IMR-90 (cell line): ENCODE results near the gene CAT. TPM values are rescaled to one million over a fixed set of nuclear protein-coding genes. Genes with fewer than 3 reads are reported as not detected.

Source experiments
- ATAC-seq: fragments of 200-7000 bp; cut with Tn5 transposase; 2 replicates; pipeline ENCODE4 v1.9.1; 2020; ENCODE audit warnings: low read depth, mild to moderate bottlenecking, moderate library complexity
- BruUV-seq: library from RNA; stranded (reverse); fragments of 400-500 nt; replicated peaks from 2 replicates; lab custom pipeline; 2021; lab: Mats Ljungman, UMichigan
- CTCF ChIA-PET: fragments of 300-600 bp; formaldehyde crosslinking; extraction: SDS; loops from one replicate; lab custom pipeline; 2021; ENCODE audit warnings: antibody characterized with exemption; lab: Yijun Ruan, JAX
- POLR2A ChIA-PET: fragments of 300-600 bp; sonication (Branson Sonifier 250); formaldehyde crosslinking; loops from one replicate; lab custom pipeline; 2022; ENCODE audit warnings: antibody characterized with exemption; ENCODE audit not compliant: unreplicated experiment; lab: Charles Lee
- DNase-seq: peaks from one replicate; pipeline ENCODE4 v3.0.0; 2013
- H2AFZ ChIP-seq: replicated peaks from 2 replicates; pipeline ENCODE3; 2013; ENCODE audit warnings: low read length, mild to moderate bottlenecking; ENCODE audit not compliant: poor library complexity
- H2AK5ac ChIP-seq: 2 replicates; pipeline ENCODE4 v1.6.1; 2013; ENCODE audit warnings: low read depth, low read length, inconsistent platforms
- H2AK9ac ChIP-seq: replicated peaks from 2 replicates; pipeline ENCODE3; 2013; ENCODE audit warnings: mild to moderate bottlenecking, low read depth, low read length, moderate library complexity; ENCODE audit not compliant: poor library complexity
- H2BK120ac ChIP-seq: 2 replicates; pipeline ENCODE4 v1.6.1; 2013; ENCODE audit warnings: low read depth, low read length, inconsistent platforms
- H2BK15ac ChIP-seq: 3 replicates; pipeline ENCODE4 v1.6.1; 2013; ENCODE audit warnings: low read depth, low read length, inconsistent platforms
- H2BK20ac ChIP-seq: 2 replicates; pipeline ENCODE4 v1.6.1; 2013; ENCODE audit warnings: low read depth, mild to moderate bottlenecking, inconsistent platforms, low read length, moderate library complexity
- H2BK5ac ChIP-seq: 2 replicates; pipeline ENCODE4 v1.6.1; 2013; ENCODE audit warnings: mild to moderate bottlenecking, low read depth, low read length, inconsistent platforms; ENCODE audit not compliant: poor library complexity, severe bottlenecking
- H3K14ac ChIP-seq: replicated peaks from 2 replicates; pipeline ENCODE4 v1.6.1; 2013; ENCODE audit warnings: low read depth, low read length, inconsistent platforms
- H3K18ac ChIP-seq: 2 replicates; pipeline ENCODE4 v1.6.1; 2013; ENCODE audit warnings: low read depth, low read length, control low read depth
- H3K23ac ChIP-seq: 2 replicates; pipeline ENCODE4 v1.6.1; 2013; ENCODE audit warnings: low read depth, low read length, inconsistent platforms
- H3K27ac ChIP-seq: 2 replicates; pipeline ENCODE4 v1.5.1; 2013; ENCODE audit warnings: mild to moderate bottlenecking, control low read depth, low read length; ENCODE audit not compliant: insufficient read depth
- H3K27me3 ChIP-seq: 2 replicates; pipeline ENCODE4 v1.6.1; 2013; ENCODE audit warnings: low read length; ENCODE audit not compliant: control insufficient read depth, insufficient read depth
- H3K36me3 ChIP-seq: 2 replicates; pipeline ENCODE4 v1.6.1; 2013; ENCODE audit warnings: low read length, mixed read lengths; ENCODE audit not compliant: control insufficient read depth, insufficient read depth
- H3K4ac ChIP-seq: 2 replicates; pipeline ENCODE4 v1.6.1; 2013; ENCODE audit warnings: low read depth, low read length, inconsistent platforms
- H3K4me1 ChIP-seq: 2 replicates; pipeline ENCODE4 v1.6.1; 2013; ENCODE audit warnings: low read length, mixed read lengths; ENCODE audit not compliant: control insufficient read depth, insufficient read depth
- H3K4me2 ChIP-seq: 2 replicates; pipeline ENCODE4 v1.6.1; 2013; ENCODE audit warnings: low read depth, mild to moderate bottlenecking, control low read depth, low read length, moderate library complexity
- H3K4me3 ChIP-seq: 2 replicates; pipeline ENCODE4 v1.5.1; 2013; ENCODE audit warnings: low read depth, mild to moderate bottlenecking, control low read depth, low read length, moderate library complexity; ENCODE audit not compliant: insufficient read depth
- H3K56ac ChIP-seq: 2 replicates; pipeline ENCODE4 v1.6.1; 2013; ENCODE audit warnings: low read length, inconsistent platforms; ENCODE audit not compliant: insufficient read depth; ENCODE audit errors: extremely low read depth
- H3K79me1 ChIP-seq, 2 experiments: 2 replicates each; pipeline ENCODE4 v1.6.1; 2013; ENCODE audit warnings: low read length in 2 of 2, inconsistent platforms in 1 of 2, low read depth in 1 of 2
- H3K9ac ChIP-seq: 2 replicates; pipeline ENCODE4 v1.6.1; 2013; ENCODE audit warnings: low read depth, low read length, control low read depth
- H3K9me1 ChIP-seq: 2 replicates; pipeline ENCODE4 v1.6.1; 2013; ENCODE audit warnings: low read length, inconsistent platforms; ENCODE audit not compliant: insufficient read depth
- H3K9me3 ChIP-seq: 2 replicates; pipeline ENCODE4 v1.6.1; 2013; ENCODE audit warnings: low read length; ENCODE audit not compliant: control insufficient read depth, insufficient read depth
- H4K20me1 ChIP-seq: 2 replicates; pipeline ENCODE4 v1.6.1; 2013; ENCODE audit warnings: low read length, inconsistent platforms; ENCODE audit not compliant: insufficient read depth
- H4K5ac ChIP-seq: 2 replicates; pipeline ENCODE4 v1.6.1; 2013; ENCODE audit warnings: mild to moderate bottlenecking, low read depth, low read length, control low read depth
- H4K8ac ChIP-seq, 2 experiments: 2 replicates each; pipeline ENCODE4 v1.6.1; 2013; ENCODE audit warnings: low read depth in 2 of 2, low read length in 2 of 2, control low read depth in 1 of 2, inconsistent platforms in 1 of 2
- H4K91ac ChIP-seq: 2 replicates; pipeline ENCODE4 v1.6.1; 2013; ENCODE audit warnings: low read depth, low read length, inconsistent platforms; ENCODE audit not compliant: insufficient read depth
- BHLHE40 ChIP-seq: fragments of 150-350 bp; IDR thresholded peaks from 2 replicates; pipeline ENCODE4 v1.6.1; 2016; ENCODE audit warnings: mild to moderate bottlenecking, low read depth, low read length
- CEBPB ChIP-seq: IDR thresholded peaks from 2 replicates; pipeline ENCODE4 v1.6.1; 2012; ENCODE audit warnings: low read depth, low read length, improper control_type of control experiment
- CTCF ChIP-seq: conservative IDR thresholded peaks from 2 replicates; pipeline ENCODE4 v1.5.1; 2012; ENCODE audit warnings: mild to moderate bottlenecking, low read depth, low read length, improper control_type of control experiment
- ELK1 ChIP-seq: fragments of 150-350 bp; IDR thresholded peaks from 2 replicates; pipeline ENCODE4 v1.6.1; 2016; ENCODE audit warnings: low read depth, mild to moderate bottlenecking, low read length, moderate library complexity, borderline replicate concordance
- FOS ChIP-seq: fragments of 150-350 bp; IDR thresholded peaks from 2 replicates; pipeline ENCODE4 v1.6.1; 2016; ENCODE audit warnings: low read depth, low read length
- MXI1 ChIP-seq: IDR thresholded peaks from 2 replicates; pipeline ENCODE4 v1.6.1; 2012; ENCODE audit warnings: low read depth, mild to moderate bottlenecking, low read length, moderate library complexity, borderline replicate concordance
- POLR2A ChIP-seq: IDR thresholded peaks from 2 replicates; pipeline ENCODE4 v1.6.1; 2012; ENCODE audit warnings: mild to moderate bottlenecking, low read depth, low read length
- RAD21 ChIP-seq: IDR thresholded peaks from 2 replicates; pipeline ENCODE4 v1.6.1; 2012; ENCODE audit warnings: low read length, improper control_type of control experiment
- RCOR1 ChIP-seq: IDR thresholded peaks from 2 replicates; pipeline ENCODE4 v1.6.1; 2012; ENCODE audit warnings: mild to moderate bottlenecking, low read length, improper control_type of control experiment; ENCODE audit not compliant: insufficient replicate concordance
- SMC3 ChIP-seq: fragments of 150-350 bp; IDR thresholded peaks from 2 replicates; pipeline ENCODE4 v1.6.1; 2016; ENCODE audit warnings: low read depth, mild to moderate bottlenecking, antibody characterized with exemption, low read length, moderate library complexity
- USF2 ChIP-seq: fragments of 150-350 bp; IDR thresholded peaks from 2 replicates; pipeline ENCODE4 v1.6.1; 2017; ENCODE audit warnings: mild to moderate bottlenecking, antibody characterized with exemption, low read length, low read depth
- WGBS, 2 experiments: methylation state at CpG; one replicate each; pipeline versions ENCODE4 v1.1.5 to v1.1.7; 2013; ENCODE audit warnings: missing lambda C conversion rate in 2 of 2; ENCODE audit not compliant: insufficient read length in 1 of 2; ENCODE audit errors: extremely low coverage in 2 of 2; 5-methylcytosine and 5-hydroxymethylcytosine counted together
- dilution Hi-C: fragments of 300-500 bp; cut with HindIII; formaldehyde crosslinking; loops from one replicate; pipeline ENCODE4 v1.14.3; 2018; ENCODE audit warnings: low sequenced_read_pairs; ENCODE audit not compliant: unreplicated experiment
- in situ Hi-C: fragments of 300-500 bp; cut with MboI; formaldehyde crosslinking; loops from 3 replicates; pipeline ENCODE4 v1.14.3; 2019; ENCODE audit warnings: low sequenced_read_pairs, inconsistent platforms, mixed read lengths
- intact Hi-C: fragments of 100-400 bp; cut with micrococcal nuclease; formaldehyde crosslinking; loops from 2 replicates; pipeline ENCODE4 v1.10.0; 2022
- polyA plus RNA-seq, 3 experiments: library from polyadenylated mRNA; depleted of rRNA; stranded (reverse); fragments of >200 nt; gene quantifications; 2 replicates each; pipeline ENCODE4 v1.2.3, GENCODE V29; 2012; ENCODE audit warnings: low replicate concordance in 1 of 3
- total RNA-seq: library from RNA; depleted of rRNA; stranded (reverse); fragments of >200 nt; gene quantifications from 2 replicates; pipeline ENCODE4 v1.2.3, GENCODE V29; 2012

Gene CAT
- total and polyA plus RNA-seq, 2 of the 4 experiments (the other 2 are of a cell fraction), result 52.5 to 80.5 TPM

GRCh38 chr11:34415538-34415937, 23.2 kb upstream of the CAT start:
- WGBS, 2 experiments, result no CpG with 5 or more reads among the region's 4 CpGs

More at GRCh38 chr11:34415538-34415937, 23.2 kb upstream of the CAT start:
- in situ Hi-C loops (no loop called here), dilution Hi-C loops (no loop called here), intact Hi-C loops (no loop called here)
- H3K4me1 ChIP-seq, result no peaks in the 10 kb centered on the region
- H3K4ac ChIP-seq, result no peak overlapping the region
- no peak overlapping the region for H3K4me2 ChIP-seq
- H2AFZ ChIP-seq, result no peak overlapping the region
- H2BK15ac ChIP-seq, result no peak overlapping the region
- no peak overlapping the region for H3K27ac ChIP-seq
- H2BK20ac ChIP-seq, result no peak overlapping the region
- no peak overlapping the region for H4K8ac ChIP-seq
- H3K9me3 ChIP-seq, result peaks cover 12% of the 10 kb centered on the region
- H3K14ac ChIP-seq, result no peak overlapping the region
- POLR2A ChIA-PET, result no interaction called here
- H2AK9ac ChIP-seq, result no peak overlapping the region
- no peaks in the 10 kb centered on the region for H4K20me1 ChIP-seq
- H3K18ac ChIP-seq, result no peak overlapping the region
- H3K4me3 ChIP-seq, result no peak overlapping the region
- TF ChIP-seq CTCF (no peak), FOS (no peak), RCOR1 (no peak), ELK1 (no peak), BHLHE40 (no peak), SMC3 (no peak), USF2 (no peak), POLR2A (no peak), MXI1 (no peak), RAD21 (no peak), CEBPB (no peak)
- H4K91ac ChIP-seq, result no peak overlapping the region
- no peak overlapping the region for H2BK120ac ChIP-seq
- no TSS peak for BruUV-seq
- peaks cover 4% of the 10 kb centered on the region; the same call in 1 of the 2 replicates for H3K27me3 ChIP-seq
- no peak overlapping the region for H3K9ac ChIP-seq
- no peaks in the 10 kb centered on the region for H3K36me3 ChIP-seq
- no peaks in the 10 kb centered on the region for H3K9me1 ChIP-seq
- DNase-seq (no peak), ATAC-seq (no peak)
- no peak overlapping the region for H3K56ac ChIP-seq
- H3K23ac ChIP-seq, result no peak overlapping the region
- CTCF ChIA-PET, result interaction anchor here (1.2 kb wide), 1 partner anchor 19 kb away, joined by 3 read pairs; no protein-coding TSS in a partner anchor
- H3K79me1 ChIP-seq, result no peaks in the 10 kb centered on the region
- H2AK5ac ChIP-seq, result no peak overlapping the region
- no peak overlapping the region for H4K5ac ChIP-seq
- H2BK5ac ChIP-seq, result no peak overlapping the region
